ENCODE data around the gene RHOU.

DNA sequence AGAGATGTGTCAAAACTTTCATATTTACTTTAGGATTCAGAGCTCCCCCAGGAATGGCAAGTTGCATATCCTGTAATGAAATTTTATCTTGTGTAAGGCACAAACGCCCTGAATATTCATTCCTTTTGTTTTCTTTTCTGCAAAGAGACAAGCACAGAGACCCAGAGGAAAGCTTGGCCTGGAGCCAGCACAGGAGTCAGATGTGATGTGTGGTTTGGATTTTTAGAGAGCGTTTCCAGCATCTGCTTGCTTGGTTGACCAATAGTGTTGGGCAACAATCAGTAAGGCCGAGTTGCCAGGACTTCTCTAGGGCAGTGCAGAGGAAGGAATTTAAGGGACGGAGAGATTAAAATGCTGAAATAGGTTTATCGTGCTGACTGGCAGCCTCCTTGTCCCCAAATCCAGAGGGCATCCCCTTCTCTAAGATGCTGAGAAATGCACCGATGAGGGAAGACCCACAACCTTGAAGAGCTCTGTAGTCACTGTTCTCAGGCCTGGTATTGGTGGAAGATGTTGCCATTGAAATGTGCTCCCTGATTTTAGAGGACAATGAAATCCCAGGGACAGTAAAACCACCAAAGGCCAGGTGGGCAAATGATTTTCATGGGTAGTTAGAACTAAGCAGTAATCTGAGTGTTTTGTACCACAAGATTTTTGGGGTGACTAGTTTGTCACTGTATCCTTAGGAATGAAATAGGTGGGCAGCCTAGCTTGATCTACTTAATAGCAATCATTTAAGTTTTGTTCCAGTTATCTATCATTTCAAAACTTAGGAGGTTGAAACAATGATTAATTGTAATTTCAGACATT lies 37.9 kb upstream of the RHOU start:
- TF ChIP-seq GATA3 (IDR thresholded peaks at IDR 0.05; ENCODE audit: low read depth, low read length): no peak
- TF ChIP-seq GATA2 (IDR thresholded peaks at IDR 0.05; ENCODE audit: low read depth, low read length): no peak

All from SH-SY5Y (cell line).